Stimulated activated CD8-positive, alpha-beta memory T cell treated with anti-CD3 and anti-CD28 coated beads, Interleukin-12 subunit alpha, Interleukin-12 subunit beta, amount 100 ng/mL, for 1 hour (primary cell): ENCODE results near the gene ANP32A.
A peak's percentile ranks its signal among the peaks of the same experiment; 100 is the strongest.
"Not testable (repeated sequence)": the region's sequence is repeated elsewhere in the genome, so short reads cannot be mapped to it uniquely, and the experiment has no call there.

Experiments
- DNase-seq: peaks from one replicate; pipeline ENCODE4 v3.0.0-alpha.2; 2020; ENCODE audit warnings: low read depth

The ANP32A gene

GRCh38 chr15:68820295-68821189, at the start of gene ANP32A:
Gene ANP32A, minus strand, starts transcription at chr15:68820895. Its CDS starts 144 bp downstream, at chr15:68820751.
- DNase-seq: peak; percentile 93

- no peak for DNase-seq
Observed at GRCh38 chr15:68868296-68868695, 47.6 kb upstream of the ANP32A start.

- no peak for DNase-seq
Observed at GRCh38 chr15:68862415-68862814, 41.7 kb upstream of the ANP32A start.

GRCh38 chr15:68858666-68859065, 38.0 kb upstream of the ANP32A start:
- not testable (repeated sequence) for DNase-seq

- DNase-seq: not testable (repeated sequence)
Observed at GRCh38 chr15:68857443-68857842, 36.7 kb upstream of the ANP32A start.

GRCh38 chr15:68852461-68852860, 31.8 kb upstream of the ANP32A start:
- no peak for DNase-seq

GRCh38 chr15:68851971-68852370, 31.3 kb upstream of the ANP32A start:
- no peak for DNase-seq

GRCh38 chr15:68849497-68849896, 28.8 kb upstream of the ANP32A start:
- no peak for DNase-seq

GRCh38 chr15:68846851-68847439, 26.2 kb upstream of the ANP32A start:
- no peak for DNase-seq

- no peak for DNase-seq
Observed at GRCh38 chr15:68844856-68845550, 24.3 kb upstream of the ANP32A start.

GRCh38 chr15:68843425-68844311, 23.0 kb upstream of the ANP32A start:
- no peak for DNase-seq

GRCh38 chr15:68842958-68843357, 22.3 kb upstream of the ANP32A start:
- DNase-seq: no peak

GRCh38 chr15:68834346-68834745, 13.7 kb upstream of the ANP32A start:
- DNase-seq: no peak

GRCh38 chr15:68833700-68834331, 13.1 kb upstream of the ANP32A start:
- DNase-seq: no peak

GRCh38 chr15:68830141-68830785, 9.6 kb upstream of the ANP32A start:
- DNase-seq: no peak

GRCh38 chr15:68829068-68829467, 8.4 kb upstream of the ANP32A start:
- no peak for DNase-seq

- DNase-seq: no peak
Observed at GRCh38 chr15:68823561-68823960, 2.9 kb upstream of the ANP32A start.

GRCh38 chr15:68822818-68823217, 2.1 kb upstream of the ANP32A start:
- no peak for DNase-seq

- DNase-seq: no peak
Observed at GRCh38 chr15:68821841-68822381, 1.2 kb upstream of the ANP32A start.

GRCh38 chr15:68821190-68821840, 620 bp upstream of the ANP32A start:
- DNase-seq: no peak
